Mucosa of rectum (tissue), 2 donors: ENCODE data around the gene PITPNM1.
A peak's percentile ranks its signal among the peaks of the same experiment; 100 is the strongest.

Experiments
- H3K27ac ChIP-seq, 2 donors: one replicate each; pipeline ENCODE4 v1.7.0; 2013; ENCODE audit warnings: inconsistent platforms in 2 of 2, low read depth in 2 of 2, low read length in 2 of 2
- H3K27me3 ChIP-seq, 2 donors: one replicate each; pipeline ENCODE4 v1.7.0; 2013; ENCODE audit warnings: low read length in 2 of 2; ENCODE audit not compliant: control insufficient read depth in 2 of 2, insufficient read depth in 2 of 2
- H3K36me3 ChIP-seq, 2 donors: one replicate each; pipeline ENCODE4 v1.7.0; 2013; ENCODE audit warnings: low read length in 2 of 2; ENCODE audit not compliant: control insufficient read depth in 2 of 2, insufficient read depth in 2 of 2
- H3K4me1 ChIP-seq, 2 donors: one replicate each; pipeline ENCODE4 v1.7.0; 2013; ENCODE audit warnings: low read length in 2 of 2, mild to moderate bottlenecking in 1 of 2; ENCODE audit not compliant: control insufficient read depth in 2 of 2, insufficient read depth in 2 of 2
- H3K4me3 ChIP-seq, 2 donors: one replicate each; pipeline ENCODE4 v1.7.0; 2013; ENCODE audit warnings: low read length in 2 of 2
- H3K9ac ChIP-seq, 2 donors: one replicate each; pipeline ENCODE4 v1.7.0; 2013; ENCODE audit warnings: low read length in 2 of 2, low read depth in 1 of 2, mild to moderate bottlenecking in 1 of 2
- H3K9me3 ChIP-seq, 2 donors: one replicate each; pipeline ENCODE4 v1.7.0; 2013; ENCODE audit warnings: low read length in 2 of 2; ENCODE audit not compliant: control insufficient read depth in 2 of 2
- donor health status: healthy.
- donor health status: Normal muscosa, but diverticular disease.

Gene PITPNM1

DNA sequence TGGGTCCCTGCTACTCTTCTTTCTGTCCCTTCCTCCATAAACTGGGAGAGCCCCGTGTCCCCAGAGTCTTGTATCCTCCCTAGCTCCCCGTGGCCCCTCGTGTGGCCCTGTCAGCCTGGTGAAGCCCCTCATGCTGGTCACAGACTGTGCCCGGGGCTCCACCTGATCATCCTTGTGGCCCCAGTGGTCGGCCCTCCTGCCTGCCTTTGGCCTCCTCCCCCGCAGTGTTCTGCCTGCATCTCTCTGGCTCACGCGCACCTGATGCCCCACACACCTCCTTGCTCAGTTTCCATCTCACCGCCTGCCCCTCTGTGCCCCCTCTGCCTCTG is 19.3 kb upstream of the PITPNM1 start:
- Histone ChIP-seq H3K9me3 (no peaks in the 10 kb centered on the region), H3K27me3 (no peaks in the 10 kb centered on the region), H3K4me1 (peaks cover 16 to 18% of the 10 kb centered on the region in 2 donors), H3K36me3 (no peaks in the 10 kb centered on the region), H3K9ac (peak overlapping the region in 1 of 2 donors; percentile 9), H3K27ac (no peak overlapping the region), H3K4me3 (no peak overlapping the region)

DNA sequence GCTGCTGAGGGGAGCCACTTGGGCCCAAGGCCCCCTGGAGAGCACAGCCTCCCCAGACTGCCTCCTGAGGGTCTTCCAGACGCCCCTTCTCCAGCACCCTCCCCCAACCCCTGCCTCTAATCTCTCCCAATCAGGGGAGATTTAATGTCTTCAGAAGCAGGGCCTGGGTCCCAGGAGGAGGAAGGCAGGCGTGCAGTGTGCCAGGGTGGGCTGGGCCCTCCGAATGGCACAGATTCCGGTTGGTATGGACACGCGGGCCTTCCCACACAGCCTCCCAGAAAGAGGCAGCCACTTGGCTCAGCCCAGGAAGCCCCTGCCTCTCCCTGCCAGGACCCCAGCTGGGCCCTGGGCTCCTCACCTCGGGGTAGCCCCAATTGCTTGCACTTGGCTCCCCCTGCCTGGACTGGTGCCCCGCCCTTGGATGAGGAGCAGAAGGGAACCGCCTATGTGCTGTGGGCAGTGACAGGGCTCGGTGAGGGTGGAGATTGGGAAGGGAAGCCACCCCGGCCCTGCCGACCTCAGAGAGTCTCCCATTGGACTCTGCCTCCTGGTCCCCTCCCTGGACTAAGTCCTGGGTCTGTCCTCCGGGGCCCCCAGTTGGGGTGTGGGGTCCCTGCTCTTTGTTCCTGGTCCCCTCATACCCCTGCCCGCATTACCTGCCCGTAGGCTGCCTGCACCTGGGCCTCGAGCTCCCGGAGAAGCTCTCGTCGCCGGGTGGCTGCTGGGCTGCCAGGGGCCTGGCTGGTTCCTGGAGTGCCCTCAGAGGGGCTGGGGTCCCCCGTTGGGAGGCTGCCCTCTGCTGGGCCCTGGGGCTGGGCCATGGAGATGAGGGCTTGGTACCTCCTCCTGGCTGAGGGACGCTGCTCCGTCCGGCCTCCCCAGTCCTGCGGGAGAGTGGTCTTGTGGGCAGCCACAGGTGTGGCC is 18.7 kb upstream of the PITPNM1 start:
- H3K27ac ChIP-seq: no peak overlapping the region
- no peaks in the 10 kb centered on the region for H3K27me3 ChIP-seq
- H3K36me3 ChIP-seq: no peaks in the 10 kb centered on the region
- peaks cover 16 to 18% of the 10 kb centered on the region in 2 donors for H3K4me1 ChIP-seq
- H3K4me3 ChIP-seq: no peak overlapping the region
- H3K9me3 ChIP-seq: no peaks in the 10 kb centered on the region
- peak overlapping the region in 1 of 2 donors; percentile 9 for H3K9ac ChIP-seq

DNA sequence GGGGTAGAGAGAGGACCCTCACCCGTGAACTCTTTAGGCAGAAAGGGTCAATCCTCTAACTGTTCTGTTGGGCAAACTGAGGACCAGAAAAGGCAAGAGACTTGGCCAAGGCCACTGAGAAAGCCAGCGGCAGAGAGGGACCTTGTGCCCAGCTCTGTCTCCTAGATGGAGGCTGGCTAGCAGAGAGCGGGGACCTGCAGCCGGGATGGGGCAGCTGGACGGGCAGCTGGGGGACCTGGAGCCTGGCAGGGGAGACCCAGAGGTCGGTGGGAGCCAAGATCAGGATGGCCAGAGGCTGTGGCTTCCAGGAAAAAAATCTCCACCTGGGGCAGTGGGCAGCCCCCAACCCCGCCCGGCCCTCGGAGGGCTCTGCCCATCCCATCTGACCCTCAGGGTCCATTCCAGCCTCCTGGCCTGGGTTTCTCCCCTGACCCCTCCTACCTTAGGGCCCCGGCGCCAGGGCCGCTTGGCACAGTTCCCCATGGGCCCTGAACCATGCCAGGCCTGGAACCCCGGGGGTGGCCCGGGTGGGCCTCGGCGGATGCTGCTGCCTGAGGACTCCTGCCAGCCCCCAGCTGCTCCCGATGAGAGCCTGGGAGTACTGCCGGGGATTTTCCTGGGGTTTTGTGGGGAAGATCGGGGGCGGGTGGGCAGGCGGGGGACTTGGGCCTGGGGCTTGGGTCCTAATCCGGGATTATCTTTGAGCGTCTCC is 17.8 kb upstream of the PITPNM1 start, which contains the start of gene CABP2:
Gene CABP2 (minus strand): TSS at position 603 of the 712 bp plus-strand sequence. CDS start 120 bp downstream, at position 483.
- Histone ChIP-seq H3K27me3 (no peaks in the 10 kb centered on the region), H3K4me1 (peaks cover 16 to 18% of the 10 kb centered on the region in 2 donors), H3K27ac (no peak within 1 kb of the TSS), H3K9ac (peak within 1 kb of the TSS in 1 of 2 donors; percentile 9), H3K9me3 (no peaks in the 10 kb centered on the region), H3K36me3 (no peaks in the 10 kb centered on the region), H3K4me3 (no peak within 1 kb of the TSS)

- Histone ChIP-seq H3K4me3 (no peak overlapping the region), H3K36me3 (no peaks in the 10 kb centered on the region), H3K4me1 (peaks cover 16 to 18% of the 10 kb centered on the region in 2 donors), H3K27ac (no peak overlapping the region), H3K9me3 (no peaks in the 10 kb centered on the region), H3K27me3 (no peaks in the 10 kb centered on the region), H3K9ac (no peak overlapping the region)
Observed at GRCh38 chr11:67522338-67522737, 17.2 kb upstream of the PITPNM1 start.

GRCh38 chr11:67521924-67522323 is 16.8 kb upstream of the PITPNM1 start:
- H3K9me3 ChIP-seq: no peaks in the 10 kb centered on the region
- no peak overlapping the region for H3K4me3 ChIP-seq
- H3K4me1 ChIP-seq: peaks cover 16 to 18% of the 10 kb centered on the region in 2 donors
- no peaks in the 10 kb centered on the region for H3K36me3 ChIP-seq
- no peaks in the 10 kb centered on the region for H3K27me3 ChIP-seq
- no peak overlapping the region for H3K27ac ChIP-seq
- H3K9ac ChIP-seq: no peak overlapping the region

GRCh38 chr11:67520856-67521824 is 16.0 kb upstream of the PITPNM1 start:
- no peak overlapping the region for H3K9ac ChIP-seq
- no peaks in the 10 kb centered on the region for H3K27me3 ChIP-seq
- H3K4me1 ChIP-seq: peaks cover 16% of the 10 kb centered on the region in 2 donors
- no peaks in the 10 kb centered on the region for H3K9me3 ChIP-seq
- no peak overlapping the region for H3K4me3 ChIP-seq
- H3K27ac ChIP-seq: no peak overlapping the region
- H3K36me3 ChIP-seq: no peaks in the 10 kb centered on the region

DNA sequence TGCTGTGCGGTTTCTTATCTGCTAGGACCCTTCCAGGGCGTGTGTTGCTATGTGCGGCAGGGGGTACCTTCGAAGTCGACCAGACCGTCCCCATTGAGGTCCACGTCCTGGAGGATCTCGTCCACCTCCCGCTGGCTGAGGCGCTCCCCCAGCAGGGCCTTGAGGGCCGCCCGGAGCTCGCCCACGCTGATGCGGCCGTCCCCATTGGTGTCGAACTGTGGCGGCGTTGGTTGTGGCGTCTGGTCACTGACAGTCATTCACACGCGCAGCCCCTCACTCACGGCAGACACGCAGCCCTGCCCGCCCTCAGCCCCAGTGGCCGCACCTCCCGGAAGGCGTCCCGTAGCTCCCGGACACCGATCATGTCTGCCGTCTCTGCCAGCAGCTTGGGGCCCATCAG is 14.6 kb upstream of the PITPNM1 start:
- H3K9ac ChIP-seq: no peak overlapping the region
- H3K27me3 ChIP-seq: no peaks in the 10 kb centered on the region
- no peaks in the 10 kb centered on the region for H3K36me3 ChIP-seq
- H3K9me3 ChIP-seq: no peaks in the 10 kb centered on the region
- H3K4me3 ChIP-seq: no peak overlapping the region
- peaks cover 7 to 8% of the 10 kb centered on the region in 2 donors for H3K4me1 ChIP-seq
- H3K27ac ChIP-seq: no peak overlapping the region

GRCh38 chr11:67517784-67518552 is 12.8 kb upstream of the PITPNM1 start:
- Histone ChIP-seq H3K4me1 (no peaks in the 10 kb centered on the region), H3K36me3 (no peaks in the 10 kb centered on the region), H3K9ac (no peak overlapping the region), H3K9me3 (no peaks in the 10 kb centered on the region), H3K27ac (no peak overlapping the region), H3K27me3 (no peaks in the 10 kb centered on the region), H3K4me3 (no peak overlapping the region)

DNA sequence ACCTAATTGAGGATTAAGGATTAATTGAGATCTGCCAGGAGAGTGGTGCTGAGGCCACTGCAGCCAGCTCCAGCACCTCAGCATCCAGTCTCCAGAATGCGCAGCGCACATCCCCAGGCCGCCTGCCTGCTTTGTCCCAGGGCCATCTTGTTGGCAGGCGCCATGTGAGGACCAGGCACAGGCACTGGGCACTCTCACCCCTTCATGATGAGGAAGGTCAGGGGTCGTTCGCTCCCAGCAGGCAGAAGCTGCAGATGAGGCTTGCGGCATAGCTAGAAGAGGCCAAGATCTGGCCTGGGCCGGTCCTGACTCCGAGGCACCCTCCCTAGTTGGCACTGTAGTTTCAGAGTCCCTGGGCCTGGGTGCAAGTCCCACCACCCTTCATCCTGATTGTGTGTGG is 11.6 kb upstream of the PITPNM1 start:
- H3K4me1 ChIP-seq: no peaks in the 10 kb centered on the region
- no peak overlapping the region for H3K4me3 ChIP-seq
- H3K27ac ChIP-seq: no peak overlapping the region
- H3K36me3 ChIP-seq: no peaks in the 10 kb centered on the region
- H3K9ac ChIP-seq: no peak overlapping the region
- no peaks in the 10 kb centered on the region for H3K27me3 ChIP-seq
- H3K9me3 ChIP-seq: no peaks in the 10 kb centered on the region
